H9 (cell line): Measurements from ENCODE around the gene CHML. TPM values are rescaled to one million over a fixed set of nuclear protein-coding genes. Genes with fewer than 3 reads are reported as not detected.

Experiments
- DNase-seq: peaks from one replicate; pipeline ENCODE4 v3.0.0-alpha.2; 2017
- H2AFZ ChIP-seq: one replicate; pipeline ENCODE4 v1.6.1; 2013; ENCODE audit warnings: mild to moderate bottlenecking, low read length, control low read depth, moderate library complexity
- H2AK5ac ChIP-seq: 2 replicates; pipeline ENCODE4 v1.6.1; 2013; ENCODE audit warnings: low read length, control low read depth, mixed read lengths; ENCODE audit not compliant: insufficient read length
- H2BK120ac ChIP-seq: one replicate; pipeline ENCODE4 v1.6.1; 2013; ENCODE audit warnings: low read depth, mild to moderate bottlenecking, low read length, control low read depth, inconsistent platforms; ENCODE audit not compliant: poor library complexity, severe bottlenecking
- H2BK12ac ChIP-seq: 2 replicates; pipeline ENCODE4 v1.6.1; 2013; ENCODE audit warnings: low read length, control low read depth, mixed read lengths, low read depth; ENCODE audit not compliant: insufficient read length
- H2BK15ac ChIP-seq: 2 replicates; pipeline ENCODE4 v1.6.1; 2013; ENCODE audit warnings: low read depth, low read length, control low read depth
- H2BK20ac ChIP-seq: one replicate; pipeline ENCODE4 v1.6.1; 2013; ENCODE audit warnings: low read depth, mild to moderate bottlenecking, low read length, control low read depth, inconsistent platforms; ENCODE audit not compliant: poor library complexity, severe bottlenecking
- H2BK5ac ChIP-seq: 2 replicates; pipeline ENCODE4 v1.6.1; 2013; ENCODE audit warnings: low read length, control low read depth, mixed read lengths; ENCODE audit not compliant: insufficient read length
- H3K14ac ChIP-seq: 2 replicates; pipeline ENCODE4 v1.6.1; 2013; ENCODE audit warnings: low read length, control low read depth; ENCODE audit not compliant: insufficient read depth
- H3K18ac ChIP-seq: 2 replicates; pipeline ENCODE4 v1.6.1; 2013; ENCODE audit warnings: low read depth, mild to moderate bottlenecking, mixed read lengths, low read length, control low read depth; ENCODE audit not compliant: insufficient read length
- H3K23ac ChIP-seq: 2 replicates; pipeline ENCODE4 v1.6.1; 2013; ENCODE audit warnings: low read length, control low read depth, mixed read lengths, low read depth; ENCODE audit not compliant: insufficient read length
- H3K23me2 ChIP-seq: 2 replicates; pipeline ENCODE4 v1.6.1; 2013; ENCODE audit warnings: low read depth, mild to moderate bottlenecking, mixed read lengths, low read length, control low read depth; ENCODE audit not compliant: insufficient read length, poor library complexity, severe bottlenecking
- H3K27ac ChIP-seq: 2 replicates; pipeline ENCODE4 v1.5.1; 2013; ENCODE audit warnings: low read length, control low read depth, mixed read lengths, low read depth; ENCODE audit not compliant: insufficient read length
- H3K27me3 ChIP-seq: 2 replicates; pipeline ENCODE4 v1.6.1; 2013; ENCODE audit warnings: low read length, control low read depth, inconsistent platforms; ENCODE audit not compliant: insufficient read depth
- H3K4ac ChIP-seq: 2 replicates; pipeline ENCODE4 v1.6.1; 2013; ENCODE audit warnings: low read depth, mild to moderate bottlenecking, control low read depth, inconsistent platforms, low read length, moderate library complexity
- H3K4me1 ChIP-seq: 2 replicates; pipeline ENCODE4 v1.6.1; 2013; ENCODE audit warnings: low read length, control low read depth, inconsistent platforms; ENCODE audit not compliant: insufficient read depth
- H3K4me2 ChIP-seq: 2 replicates; pipeline ENCODE4 v1.6.1; 2013; ENCODE audit warnings: low read length, control low read depth, mixed read lengths; ENCODE audit not compliant: insufficient read length, insufficient read depth
- H3K56ac ChIP-seq: 2 replicates; pipeline ENCODE4 v1.6.1; 2013; ENCODE audit warnings: low read depth, mild to moderate bottlenecking, mixed read lengths, low read length, control low read depth; ENCODE audit not compliant: insufficient read length
- H3K79me1 ChIP-seq: 2 replicates; pipeline ENCODE4 v1.6.1; 2013; ENCODE audit warnings: low read depth, mild to moderate bottlenecking, moderate library complexity, low read length, control low read depth, inconsistent platforms; ENCODE audit not compliant: insufficient read depth, poor library complexity, severe bottlenecking
- H3K79me2 ChIP-seq: 2 replicates; pipeline ENCODE4 v1.6.1; 2013; ENCODE audit warnings: low read length, control low read depth, inconsistent platforms; ENCODE audit not compliant: insufficient read depth
- H3K9ac ChIP-seq: 2 replicates; pipeline ENCODE4 v1.6.1; 2013; ENCODE audit warnings: low read length, control low read depth, mixed read lengths; ENCODE audit not compliant: insufficient read length; ENCODE audit errors: extremely low read depth
- H3K9me3 ChIP-seq: one replicate; pipeline ENCODE4 v1.6.1; 2013; ENCODE audit warnings: low read depth, low read length, inconsistent platforms; ENCODE audit not compliant: control insufficient read depth
- H3T11ph ChIP-seq: one replicate; pipeline ENCODE4 v1.6.1; 2013; ENCODE audit warnings: mild to moderate bottlenecking, low read length, control low read depth, inconsistent platforms
- H4K20me1 ChIP-seq: one replicate; pipeline ENCODE4 v1.6.1; 2013; ENCODE audit not compliant: control insufficient read depth, insufficient read length, insufficient read depth
- H4K5ac ChIP-seq: 2 replicates; pipeline ENCODE4 v1.6.1; 2013; ENCODE audit warnings: low read depth, mild to moderate bottlenecking, mixed read lengths, low read length, control low read depth; ENCODE audit not compliant: insufficient read length
- H4K8ac ChIP-seq: replicated peaks from 2 replicates; pipeline ENCODE4 v1.6.1; 2013; ENCODE audit warnings: low read length, control low read depth, mixed read lengths, low read depth; ENCODE audit not compliant: insufficient read length
- H4K91ac ChIP-seq: 2 replicates; pipeline ENCODE4 v1.6.1; 2013; ENCODE audit warnings: low read depth, mild to moderate bottlenecking, moderate library complexity, mixed read lengths, low read length, control low read depth; ENCODE audit not compliant: insufficient read length
- H3K27ac Mint-ChIP-seq, 3 experiments: 2 replicates in 2 of 3; 3 replicates in 1 of 3; pipeline ENCODE4 v1.8.0; 2020 to 2021; ENCODE audit warnings: mixed read lengths in 3 of 3, mild to moderate bottlenecking in 1 of 3, moderate library complexity in 1 of 3
- H3K27me3 Mint-ChIP-seq: 2 replicates; pipeline ENCODE4 v1.8.0; 2021; ENCODE audit warnings: low read depth, mild to moderate bottlenecking, moderate library complexity, mixed read lengths
- H3K36me3 Mint-ChIP-seq, 3 experiments: 2 replicates in 2 of 3; 3 replicates in 1 of 3; pipeline ENCODE4 v1.8.0; 2020 to 2021; ENCODE audit warnings: low read depth in 3 of 3, mixed read lengths in 3 of 3; ENCODE audit not compliant: insufficient read depth in 1 of 3
- H3K4me1 Mint-ChIP-seq, 2 experiments: 2 replicates each; pipeline ENCODE4 v1.8.0; 2020; ENCODE audit warnings: mixed read lengths in 2 of 2
- H3K4me3 Mint-ChIP-seq, 2 experiments: 2 replicates in 1 of 2; 3 replicates in 1 of 2; pipeline ENCODE4 v1.8.0; 2020 to 2021; ENCODE audit warnings: mild to moderate bottlenecking in 2 of 2, mixed read lengths in 2 of 2, moderate library complexity in 1 of 2
- H3K9me3 Mint-ChIP-seq, 2 experiments: 2 replicates in 1 of 2; 3 replicates in 1 of 2; pipeline ENCODE4 v1.8.0; 2020; ENCODE audit warnings: mild to moderate bottlenecking in 2 of 2, mixed read lengths in 2 of 2, moderate library complexity in 1 of 2
- WGBS: extraction: QIAGEN DNeasy Blood & Tissue Kit; methylation state at CpG from one replicate; pipeline ENCODE4 v1.1.7; 2013; ENCODE audit warnings: missing lambda C conversion rate, low lambda C conversion rate, mixed read lengths; ENCODE audit not compliant: insufficient read length; ENCODE audit errors: extremely low coverage; 5-methylcytosine and 5-hydroxymethylcytosine counted together
- total RNA-seq: library from RNA; stranded (reverse); gene quantifications from 2 replicates; pipeline ENCODE4 v1.2.1, GENCODE V29; 2021
- TF ChIP-seq, protein P1 (sequence below): fragments of 200-600 bp; sonication (generic); conservative IDR thresholded peaks from 3 replicates; pipeline ENCODE4 v1.8.0; 2021; ENCODE audit warnings: antibody characterized with exemption, mild to moderate bottlenecking

CHML gene
- total RNA-seq, 1 experiment from 2014 or later: 45.7 TPM

DNA sequence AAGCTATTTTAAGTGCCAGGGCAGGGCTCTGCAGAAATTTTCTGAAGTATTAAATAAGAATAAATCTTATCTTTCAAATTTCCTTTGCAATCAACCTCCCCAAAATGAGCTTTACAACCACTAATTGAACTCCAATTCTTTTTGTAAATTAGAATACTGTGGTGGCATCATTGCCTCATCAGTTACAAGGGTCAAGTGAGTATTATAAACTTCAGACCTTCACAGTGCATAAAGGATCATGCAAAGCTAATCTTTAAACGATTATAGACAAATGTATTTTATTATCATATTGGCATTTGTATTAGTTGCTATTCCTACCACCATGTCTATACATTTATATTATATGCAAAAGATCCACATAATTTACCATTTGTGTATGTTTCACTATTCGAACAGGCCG, 7.2 kb downstream of the CHML start:
- H4K20me1 ChIP-seq: no peaks in the 10 kb centered on the region
- DNase-seq: no peak
- H3K56ac ChIP-seq: no peak overlapping the region
- H3K27ac ChIP-seq: no peak overlapping the region
- H2BK20ac ChIP-seq: no peak overlapping the region
- H3T11ph ChIP-seq: no peak overlapping the region
- H2BK12ac ChIP-seq: no peak overlapping the region
- H4K8ac ChIP-seq: no peak overlapping the region
- H3K23ac ChIP-seq: no peak overlapping the region
- no peak overlapping the region for H2AFZ ChIP-seq
- H3K4me1 Mint-ChIP-seq: peaks cover 26 to 30% of the 10 kb centered on the region in 2 experiments
- H3K9me3 Mint-ChIP-seq: no peaks in the 10 kb centered on the region
- H3K9me3 ChIP-seq: no peaks in the 10 kb centered on the region
- H2BK5ac ChIP-seq: no peak overlapping the region
- no peak overlapping the region for H4K91ac ChIP-seq
- no CpG with 5 or more reads among the region's 3 CpGs for WGBS
- no peaks in the 10 kb centered on the region for H3K27me3 ChIP-seq
- no peak overlapping the region for H2AK5ac ChIP-seq
- no peaks in the 10 kb centered on the region for H3K79me1 ChIP-seq
- no peak overlapping the region for H3K27ac Mint-ChIP-seq
- TF ChIP-seq, protein P1, sequence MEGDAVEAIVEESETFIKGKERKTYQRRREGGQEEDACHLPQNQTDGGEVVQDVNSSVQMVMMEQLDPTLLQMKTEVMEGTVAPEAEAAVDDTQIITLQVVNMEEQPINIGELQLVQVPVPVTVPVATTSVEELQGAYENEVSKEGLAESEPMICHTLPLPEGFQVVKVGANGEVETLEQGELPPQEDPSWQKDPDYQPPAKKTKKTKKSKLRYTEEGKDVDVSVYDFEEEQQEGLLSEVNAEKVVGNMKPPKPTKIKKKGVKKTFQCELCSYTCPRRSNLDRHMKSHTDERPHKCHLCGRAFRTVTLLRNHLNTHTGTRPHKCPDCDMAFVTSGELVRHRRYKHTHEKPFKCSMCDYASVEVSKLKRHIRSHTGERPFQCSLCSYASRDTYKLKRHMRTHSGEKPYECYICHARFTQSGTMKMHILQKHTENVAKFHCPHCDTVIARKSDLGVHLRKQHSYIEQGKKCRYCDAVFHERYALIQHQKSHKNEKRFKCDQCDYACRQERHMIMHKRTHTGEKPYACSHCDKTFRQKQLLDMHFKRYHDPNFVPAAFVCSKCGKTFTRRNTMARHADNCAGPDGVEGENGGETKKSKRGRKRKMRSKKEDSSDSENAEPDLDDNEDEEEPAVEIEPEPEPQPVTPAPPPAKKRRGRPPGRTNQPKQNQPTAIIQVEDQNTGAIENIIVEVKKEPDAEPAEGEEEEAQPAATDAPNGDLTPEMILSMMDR: no peak
- H3K23me2 ChIP-seq: no peaks in the 10 kb centered on the region
- no peak overlapping the region for H3K4me3 Mint-ChIP-seq
- H3K18ac ChIP-seq: no peak overlapping the region
- H2BK15ac ChIP-seq: no peak overlapping the region
- no peak overlapping the region for H3K4me2 ChIP-seq
- H3K79me2 ChIP-seq: peaks cover 12% of the 10 kb centered on the region; the same call in 1 of the 2 replicates
- no peak overlapping the region for H3K4ac ChIP-seq
- H3K36me3 Mint-ChIP-seq: peaks cover 24 to 33% (median 31%) of the 10 kb centered on the region in 3 experiments; a peak in 6 of 7 replicates
- H3K4me1 ChIP-seq: peaks cover 6% of the 10 kb centered on the region; the same call in 1 of the 2 replicates
- H4K5ac ChIP-seq: no peak overlapping the region
- no peak overlapping the region for H2BK120ac ChIP-seq
- no peak overlapping the region for H3K9ac ChIP-seq
- no peaks in the 10 kb centered on the region for H3K27me3 Mint-ChIP-seq
- no peak overlapping the region for H3K14ac ChIP-seq
